ENCODE measurements around the gene SLC4A5. TPM values are rescaled to one million over a fixed set of nuclear protein-coding genes. Genes with fewer than 3 reads are reported as not detected.

Gene SLC4A5
- total RNA-seq, 4 donors from 2014 or later = 18.3 to 94.5 (median 59.8) TPM

GRCh38 chr2:74198023-74198460 is 145.2 kb downstream of the SLC4A5 start:
- peaks cover 3 to 8% of the 10 kb centered on the region in 2 donors for H3K4me1 ChIP-seq
- H3K27me3 ChIP-seq = no peaks in the 10 kb centered on the region
- peak overlapping the region in 1 of 3 donors; percentile 75 for H3K27ac ChIP-seq
- H3K9me3 ChIP-seq = no peaks in the 10 kb centered on the region
- DNase-seq = no peak
- H3K36me3 ChIP-seq = no peaks in the 10 kb centered on the region
- TF ChIP-seq POLR2A (IDR thresholded peaks at IDR 0.05) (no peak), CTCF (IDR thresholded peaks at IDR 0.05) (no peak)
- intact Hi-C loops (cut with DNase I) = no loop called here
- H3K4me3 ChIP-seq (replicated peaks in 1 of 3) = peak overlapping the region in 1 of 3 donors; percentile 57
- WGBS, 2 donors = 37 to 49% methylated on average over 17 to 18 of the region's 18 CpGs

DNA sequence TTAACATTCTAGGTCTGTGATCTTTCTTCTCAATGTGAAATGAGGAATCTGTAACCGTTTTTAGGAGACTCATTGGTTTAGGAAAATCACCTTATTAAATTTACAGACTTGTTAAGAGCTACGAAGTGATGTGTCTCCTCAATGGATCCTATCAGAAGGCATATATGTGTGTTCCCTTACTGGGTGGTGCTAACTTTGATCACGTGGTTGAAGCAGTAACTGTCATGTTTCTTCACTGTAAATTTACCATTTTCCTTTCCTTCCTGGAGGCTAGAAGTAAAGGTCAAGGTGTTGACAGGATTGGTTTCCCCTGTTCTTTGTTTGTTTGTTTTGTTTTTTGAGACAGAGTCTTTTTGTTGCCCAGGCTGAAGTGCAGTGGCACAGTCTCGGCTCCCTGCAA is 146.2 kb downstream of the SLC4A5 start:
- H3K27ac ChIP-seq = no peak overlapping the region
- intact Hi-C loops (cut with DNase I) = no loop called here
- H3K27me3 ChIP-seq = no peaks in the 10 kb centered on the region
- peaks cover 3 to 8% of the 10 kb centered on the region in 2 donors for H3K4me1 ChIP-seq
- TF ChIP-seq CTCF (IDR thresholded peaks at IDR 0.05) (no peak), POLR2A (IDR thresholded peaks at IDR 0.05) (no peak)
- no peaks in the 10 kb centered on the region for H3K36me3 ChIP-seq
- WGBS, 2 donors = 79 to 80% methylated on average over 4 of the region's 4 CpGs
- no peak for DNase-seq
- no peak overlapping the region for H3K4me3 ChIP-seq (replicated peaks in 1 of 3)
- no peaks in the 10 kb centered on the region for H3K9me3 ChIP-seq

- H3K27ac ChIP-seq = no peak overlapping the region
- TF ChIP-seq CTCF (IDR thresholded peaks at IDR 0.05) = no peak
- no peak for TF ChIP-seq POLR2A (IDR thresholded peaks at IDR 0.05)
- intact Hi-C loops (cut with DNase I) = no loop called here
- DNase-seq = no peak
- H3K4me3 ChIP-seq (replicated peaks in 1 of 3) = no peak overlapping the region
- H3K4me1 ChIP-seq = peaks cover 3 to 8% of the 10 kb centered on the region in 2 donors
- H3K9me3 ChIP-seq = no peaks in the 10 kb centered on the region
- WGBS, 2 donors = 89 to 98% methylated on average over 1 of the region's 1 CpG
- no peaks in the 10 kb centered on the region for H3K27me3 ChIP-seq
- no peaks in the 10 kb centered on the region for H3K36me3 ChIP-seq
These were observed 148.4 kb downstream of the SLC4A5 start for GRCh38 chr2:74194799-74195198.

DNA sequence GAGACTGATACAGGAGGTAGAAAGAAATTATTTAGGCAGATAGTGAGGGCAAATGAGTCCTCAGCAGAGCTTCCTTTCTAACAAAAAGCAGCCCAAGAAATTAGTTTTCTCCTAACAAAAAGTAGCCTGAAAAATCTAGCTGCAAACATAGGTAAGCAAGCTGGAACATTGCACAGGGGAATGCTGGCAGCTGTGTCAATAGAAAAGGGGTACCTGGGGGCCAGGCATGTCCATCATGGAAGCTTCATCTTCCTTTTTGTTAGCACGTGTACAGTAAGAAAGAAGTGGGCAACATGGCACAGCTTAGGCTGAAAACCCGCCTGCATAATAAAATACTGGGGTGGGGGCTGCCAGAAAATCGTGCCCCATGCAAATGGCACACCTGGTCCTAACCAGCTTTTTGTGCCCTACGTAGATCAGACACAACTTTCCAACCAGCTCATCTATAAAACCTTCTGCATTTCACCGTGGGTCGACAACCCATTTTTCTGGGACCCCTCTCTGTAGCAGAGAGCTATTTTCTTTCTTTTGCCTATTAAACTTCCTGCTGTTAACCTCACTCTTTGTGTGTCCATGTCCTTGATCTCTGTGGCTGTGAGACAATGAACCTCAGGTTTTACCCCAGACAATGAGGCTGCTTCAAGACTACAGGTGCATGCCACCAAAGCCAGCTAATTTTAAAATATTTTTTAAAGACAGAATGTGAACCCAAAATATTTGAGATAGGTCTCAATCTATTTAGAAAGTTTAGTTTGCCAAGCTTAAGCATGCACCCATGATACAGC is 151.4 kb downstream of the SLC4A5 start:
- 81 to 84% methylated on average over 6 of the region's 6 CpGs for WGBS, 2 donors
- Histone ChIP-seq H3K36me3 (no peaks in the 10 kb centered on the region), H3K27ac (no peak overlapping the region), H3K4me3 (replicated peaks in 1 of 3) (no peak overlapping the region), H3K9me3 (no peaks in the 10 kb centered on the region), H3K4me1 (no peaks in the 10 kb centered on the region), H3K27me3 (no peaks in the 10 kb centered on the region)
- no peak for DNase-seq
- TF ChIP-seq CTCF (IDR thresholded peaks at IDR 0.05) = no peak
- TF ChIP-seq POLR2A (IDR thresholded peaks at IDR 0.05) = no peak
- intact Hi-C loops (cut with DNase I) = no loop called here

DNA sequence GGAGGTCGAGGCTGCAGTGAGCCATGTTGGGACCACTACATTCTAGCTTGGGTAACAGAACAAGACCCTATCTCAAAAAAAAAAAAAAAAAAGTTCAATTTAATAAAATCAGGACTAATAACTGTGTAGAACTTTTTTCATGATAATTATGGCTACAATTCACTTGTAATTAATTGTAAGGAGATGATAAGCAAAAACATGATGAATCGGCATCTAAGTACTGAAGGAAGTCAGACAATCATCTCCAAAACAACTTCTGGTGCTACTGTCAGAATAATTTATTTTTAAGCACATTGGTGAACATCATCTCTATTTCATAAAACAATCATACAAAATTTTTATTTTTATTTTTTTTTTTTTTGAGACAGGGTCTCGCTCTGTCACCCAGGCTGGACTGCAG is 154.5 kb downstream of the SLC4A5 start:
- DNase-seq = no peak
- no peak for TF ChIP-seq CTCF (IDR thresholded peaks at IDR 0.05)
- no peak for TF ChIP-seq POLR2A (IDR thresholded peaks at IDR 0.05)
- H3K27me3 ChIP-seq = no peaks in the 10 kb centered on the region
- 92 to 96% methylated on average over 3 of the region's 3 CpGs for WGBS, 2 donors
- intact Hi-C loops (cut with DNase I) = no loop called here
- no peaks in the 10 kb centered on the region for H3K36me3 ChIP-seq
- no peak overlapping the region for H3K4me3 ChIP-seq (replicated peaks in 1 of 3)
- H3K27ac ChIP-seq = no peak overlapping the region
- H3K4me1 ChIP-seq = no peaks in the 10 kb centered on the region
- no peaks in the 10 kb centered on the region for H3K9me3 ChIP-seq

Measured in thyroid gland (tissue), 4 donors.